ENCODE data around the gene APC2.
"Not testable (repeated sequence)": the region's sequence is repeated elsewhere in the genome, so short reads cannot be mapped to it uniquely, and the experiment has no call there.

APC2 gene

DNA sequence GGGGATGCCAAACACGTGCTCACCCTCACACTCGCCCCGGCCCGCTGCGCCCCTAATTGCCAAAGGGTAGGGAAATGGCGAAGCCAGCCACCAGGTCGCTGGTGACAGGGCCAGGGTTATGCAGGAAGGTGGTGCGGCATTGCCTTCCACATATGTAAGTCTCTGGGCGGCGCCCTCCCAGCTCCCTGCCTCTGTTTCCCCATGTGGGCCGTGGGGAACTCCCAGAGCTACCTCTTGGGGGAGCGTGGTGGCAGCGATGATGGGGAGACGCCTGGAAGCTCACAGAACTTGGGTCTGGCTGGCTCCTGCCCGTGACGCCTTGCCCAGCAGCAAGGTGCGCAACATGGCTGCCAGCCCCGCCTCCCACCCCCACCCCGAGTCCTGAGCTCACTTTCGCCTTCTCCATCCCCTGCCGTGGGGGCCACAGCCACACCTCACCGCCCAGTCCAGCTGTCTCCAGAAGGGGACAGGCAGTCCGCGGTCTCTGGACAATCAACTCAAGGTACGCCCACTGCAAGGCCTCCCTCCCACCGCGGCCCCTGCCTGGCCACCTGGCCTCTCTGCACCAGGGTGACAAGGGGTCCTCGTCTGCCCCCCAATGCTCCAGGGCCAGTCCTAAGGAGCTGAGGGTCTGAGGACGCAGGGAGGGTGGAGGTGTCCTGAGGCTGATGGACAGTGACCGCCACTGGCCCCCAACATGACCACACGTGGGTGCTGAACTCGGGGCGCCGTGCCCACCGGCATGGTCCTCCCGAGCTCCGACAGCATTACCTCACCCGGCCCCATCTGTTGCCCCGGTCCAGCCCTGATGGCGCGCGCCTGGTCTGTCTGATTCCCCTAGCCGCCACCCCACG is 22.5 kb downstream of the APC2 start:
- Histone ChIP-seq H3K27me3 (ENCODE audit: control insufficient read depth in 1 of 2, insufficient read depth in 2 of 2, low read length in 2 of 2) (peaks cover 28 to 63% of the 10 kb centered on the region in 2 donors), H3K9me3 (ENCODE audit: low read length) (no peaks in the 10 kb centered on the region), H3K4me3 (ENCODE audit: low read depth in 1 of 2, low read length in 2 of 2) (no peak overlapping the region), H3K27ac (ENCODE audit: low read depth, low read length) (no peak overlapping the region), H3K36me3 (ENCODE audit: insufficient read depth, low read length) (peaks cover 5% of the 10 kb centered on the region), H3K9ac (ENCODE audit: low read length) (no peak overlapping the region), H3K4me1 (ENCODE audit: insufficient read depth, low read length) (peaks cover 18% of the 10 kb centered on the region)

- no peaks in the 10 kb centered on the region for H3K9me3 ChIP-seq (ENCODE audit: low read length)
- H3K4me1 ChIP-seq (ENCODE audit: insufficient read depth, low read length): peaks cover 22% of the 10 kb centered on the region
- H3K36me3 ChIP-seq (ENCODE audit: insufficient read depth, low read length): peaks cover 5% of the 10 kb centered on the region
- H3K9ac ChIP-seq (ENCODE audit: low read length): no peak overlapping the region
- H3K4me3 ChIP-seq (ENCODE audit: low read depth in 1 of 2, low read length in 2 of 2): no peak overlapping the region
- H3K27me3 ChIP-seq (ENCODE audit: control insufficient read depth in 1 of 2, insufficient read depth in 2 of 2, low read length in 2 of 2): peaks cover 28 to 55% of the 10 kb centered on the region in 2 donors
- no peak overlapping the region for H3K27ac ChIP-seq (ENCODE audit: low read depth, low read length)
Observed at GRCh38 chr19:1473085-1473851, 23.3 kb downstream of the APC2 start.

GRCh38 chr19:1474011-1474764 is 24.3 kb downstream of the APC2 start:
- peaks cover 28 to 49% of the 10 kb centered on the region in 2 donors for H3K27me3 ChIP-seq (ENCODE audit: control insufficient read depth in 1 of 2, insufficient read depth in 2 of 2, low read length in 2 of 2)
- no peak overlapping the region for H3K4me3 ChIP-seq (ENCODE audit: low read depth in 1 of 2, low read length in 2 of 2)
- H3K9ac ChIP-seq (ENCODE audit: low read length): no peak overlapping the region
- peaks cover 5% of the 10 kb centered on the region for H3K36me3 ChIP-seq (ENCODE audit: insufficient read depth, low read length)
- H3K4me1 ChIP-seq (ENCODE audit: insufficient read depth, low read length): peaks cover 24% of the 10 kb centered on the region
- H3K9me3 ChIP-seq (ENCODE audit: low read length): no peaks in the 10 kb centered on the region
- no peak overlapping the region for H3K27ac ChIP-seq (ENCODE audit: low read depth, low read length)

DNA sequence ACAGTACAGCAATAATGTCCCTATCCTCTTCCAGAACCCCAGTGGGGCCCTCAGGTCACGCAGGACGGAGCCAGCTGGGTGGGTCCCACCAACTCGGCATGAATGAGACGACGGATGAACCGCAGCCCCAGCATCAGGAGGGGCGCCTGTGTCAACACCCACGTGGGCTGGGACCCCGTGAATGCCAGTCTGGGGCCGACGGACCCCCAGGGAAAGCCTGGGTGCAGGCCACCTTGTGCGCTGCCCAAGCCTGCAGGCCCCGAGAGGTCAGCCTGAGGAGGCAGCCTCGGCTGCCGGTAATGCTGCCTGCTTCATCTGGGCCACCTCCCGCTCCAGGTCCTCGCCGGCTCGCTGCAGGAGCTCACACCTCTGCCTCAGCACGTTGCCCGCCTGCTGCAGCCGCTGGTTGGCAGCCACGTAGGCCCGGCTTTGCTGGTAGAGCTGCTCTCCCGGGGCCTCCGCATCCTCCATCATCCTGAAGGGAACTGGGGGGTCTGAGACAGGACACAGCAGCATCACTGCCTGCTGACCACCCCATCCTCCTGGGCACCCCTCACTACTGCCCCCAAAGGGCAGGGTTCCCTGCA is 24.9 kb downstream of the APC2 start:
- Histone ChIP-seq H3K27ac (ENCODE audit: low read depth, low read length) (no peak overlapping the region), H3K36me3 (ENCODE audit: insufficient read depth, low read length) (peaks cover 5% of the 10 kb centered on the region), H3K4me1 (ENCODE audit: insufficient read depth, low read length) (peaks cover 24% of the 10 kb centered on the region), H3K27me3 (ENCODE audit: control insufficient read depth in 1 of 2, insufficient read depth in 2 of 2, low read length in 2 of 2) (peaks cover 28 to 45% of the 10 kb centered on the region in 2 donors), H3K4me3 (ENCODE audit: low read depth in 1 of 2, low read length in 2 of 2) (no peak overlapping the region), H3K9ac (ENCODE audit: low read length) (no peak overlapping the region), H3K9me3 (ENCODE audit: low read length) (no peaks in the 10 kb centered on the region)

- no peak overlapping the region for H3K4me3 ChIP-seq (ENCODE audit: low read depth in 1 of 2, low read length in 2 of 2)
- peaks cover 27 to 35% of the 10 kb centered on the region in 2 donors for H3K27me3 ChIP-seq (ENCODE audit: control insufficient read depth in 1 of 2, insufficient read depth in 2 of 2, low read length in 2 of 2)
- H3K9me3 ChIP-seq (ENCODE audit: low read length): no peaks in the 10 kb centered on the region
- peaks cover 17% of the 10 kb centered on the region for H3K4me1 ChIP-seq (ENCODE audit: insufficient read depth, low read length)
- H3K36me3 ChIP-seq (ENCODE audit: insufficient read depth, low read length): peaks cover 5% of the 10 kb centered on the region
- H3K9ac ChIP-seq (ENCODE audit: low read length): no peak overlapping the region
- H3K27ac ChIP-seq (ENCODE audit: low read depth, low read length): no peak overlapping the region
Observed at GRCh38 chr19:1475751-1476437, 26.0 kb downstream of the APC2 start.

DNA sequence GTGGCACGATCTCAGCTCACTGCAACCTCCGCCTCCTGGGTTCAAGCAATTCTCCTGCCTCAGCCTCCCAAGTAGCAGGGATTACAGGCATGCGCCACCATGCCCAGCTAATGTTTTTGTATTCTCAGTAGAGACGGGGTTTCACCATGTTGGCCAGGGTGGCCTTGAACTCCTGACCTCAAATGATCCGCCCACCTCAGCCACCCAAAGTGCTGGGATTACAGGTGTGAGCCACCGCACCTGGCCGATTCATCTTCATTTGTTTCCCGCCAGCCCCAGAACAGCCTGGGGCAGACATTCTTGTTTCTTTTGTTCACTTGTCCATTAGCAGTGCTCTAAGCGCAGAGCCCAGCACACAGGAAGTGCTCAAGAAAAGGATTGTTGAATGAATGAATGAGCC is 27.1 kb downstream of the APC2 start:
- H3K9me3 ChIP-seq (ENCODE audit: low read length); H3K36me3 ChIP-seq (ENCODE audit: insufficient read depth, low read length); H3K9ac ChIP-seq (ENCODE audit: low read length); H3K4me1 ChIP-seq (ENCODE audit: insufficient read depth, low read length); H3K4me3 ChIP-seq (ENCODE audit: low read depth in 1 of 2, low read length in 2 of 2); H3K27ac ChIP-seq (ENCODE audit: low read depth, low read length): not testable (repeated sequence)
- H3K27me3 ChIP-seq (ENCODE audit: control insufficient read depth in 1 of 2, insufficient read depth in 2 of 2, low read length in 2 of 2): peaks cover 16 to 23% of the 10 kb centered on the region in 2 donors

- H3K4me3 ChIP-seq (ENCODE audit: low read depth in 1 of 2, low read length in 2 of 2): peak within 1 kb of the TSS; percentile 60 to 66
- H3K4me1 ChIP-seq (ENCODE audit: insufficient read depth, low read length): peaks cover 5% of the 10 kb centered on the region
- peak within 1 kb of the TSS; percentile 73 for H3K27ac ChIP-seq (ENCODE audit: low read depth, low read length)
- H3K9ac ChIP-seq (ENCODE audit: low read length): peak within 1 kb of the TSS; percentile 21
- no peaks in the 10 kb centered on the region for H3K9me3 ChIP-seq (ENCODE audit: low read length)
- H3K36me3 ChIP-seq (ENCODE audit: insufficient read depth, low read length): peaks cover 5% of the 10 kb centered on the region
- H3K27me3 ChIP-seq (ENCODE audit: control insufficient read depth in 1 of 2, insufficient read depth in 2 of 2, low read length in 2 of 2): peaks cover 0 to 3% of the 10 kb centered on the region in 2 donors
Observed at GRCh38 chr19:1478934-1479707, 29.2 kb downstream of the APC2 start, which contains the start of gene C19orf25. TSS of gene C19orf25 (minus strand) at chr19:1479215. CDS start at chr19:1478903, 312 bp downstream.

- H3K9ac ChIP-seq (ENCODE audit: low read length): no peak overlapping the region
- peaks cover 5% of the 10 kb centered on the region for H3K4me1 ChIP-seq (ENCODE audit: insufficient read depth, low read length)
- no peaks in the 10 kb centered on the region for H3K9me3 ChIP-seq (ENCODE audit: low read length)
- H3K27me3 ChIP-seq (ENCODE audit: control insufficient read depth in 1 of 2, insufficient read depth in 2 of 2, low read length in 2 of 2): no peaks in the 10 kb centered on the region
- no peak overlapping the region for H3K4me3 ChIP-seq (ENCODE audit: low read depth in 1 of 2, low read length in 2 of 2)
- H3K27ac ChIP-seq (ENCODE audit: low read depth, low read length): no peak overlapping the region
- no peaks in the 10 kb centered on the region for H3K36me3 ChIP-seq (ENCODE audit: insufficient read depth, low read length)
Observed at GRCh38 chr19:1481224-1481892, 31.4 kb downstream of the APC2 start.

- H3K36me3 ChIP-seq (ENCODE audit: insufficient read depth, low read length): no peaks in the 10 kb centered on the region
- no peaks in the 10 kb centered on the region for H3K27me3 ChIP-seq (ENCODE audit: control insufficient read depth in 1 of 2, insufficient read depth in 2 of 2, low read length in 2 of 2)
- H3K9me3 ChIP-seq (ENCODE audit: low read length): no peaks in the 10 kb centered on the region
- H3K27ac ChIP-seq (ENCODE audit: low read depth, low read length): no peak overlapping the region
- no peak overlapping the region for H3K4me3 ChIP-seq (ENCODE audit: low read depth in 1 of 2, low read length in 2 of 2)
- peaks cover 5% of the 10 kb centered on the region for H3K4me1 ChIP-seq (ENCODE audit: insufficient read depth, low read length)
- no peak overlapping the region for H3K9ac ChIP-seq (ENCODE audit: low read length)
Observed at GRCh38 chr19:1481893-1482360, 32.0 kb downstream of the APC2 start.
